Glomerular endothelial cell (primary cell): ENCODE measurements around the gene RTP3. TPM values are rescaled to one million over a fixed set of nuclear protein-coding genes. Genes with fewer than 3 reads are reported as not detected.
"Not testable (repeated sequence)": the region's sequence is repeated elsewhere in the genome, so short reads cannot be mapped to it uniquely, and the experiment has no call there.

Source experiments
- DNase-seq: peaks from one replicate; pipeline ENCODE4 v3.0.0-alpha.2; 2011; ENCODE audit warnings: low read depth, low spot score; ENCODE audit errors: extremely low read depth
- total RNA-seq: library from RNA; depleted of rRNA; stranded (reverse); fragments of >200 nt; gene quantifications from 2 replicates; pipeline ENCODE4 v1.2.3, GENCODE V29; 2015

Gene RTP3
- total RNA-seq, 1 donor from 2014 or later = not detected

DNA sequence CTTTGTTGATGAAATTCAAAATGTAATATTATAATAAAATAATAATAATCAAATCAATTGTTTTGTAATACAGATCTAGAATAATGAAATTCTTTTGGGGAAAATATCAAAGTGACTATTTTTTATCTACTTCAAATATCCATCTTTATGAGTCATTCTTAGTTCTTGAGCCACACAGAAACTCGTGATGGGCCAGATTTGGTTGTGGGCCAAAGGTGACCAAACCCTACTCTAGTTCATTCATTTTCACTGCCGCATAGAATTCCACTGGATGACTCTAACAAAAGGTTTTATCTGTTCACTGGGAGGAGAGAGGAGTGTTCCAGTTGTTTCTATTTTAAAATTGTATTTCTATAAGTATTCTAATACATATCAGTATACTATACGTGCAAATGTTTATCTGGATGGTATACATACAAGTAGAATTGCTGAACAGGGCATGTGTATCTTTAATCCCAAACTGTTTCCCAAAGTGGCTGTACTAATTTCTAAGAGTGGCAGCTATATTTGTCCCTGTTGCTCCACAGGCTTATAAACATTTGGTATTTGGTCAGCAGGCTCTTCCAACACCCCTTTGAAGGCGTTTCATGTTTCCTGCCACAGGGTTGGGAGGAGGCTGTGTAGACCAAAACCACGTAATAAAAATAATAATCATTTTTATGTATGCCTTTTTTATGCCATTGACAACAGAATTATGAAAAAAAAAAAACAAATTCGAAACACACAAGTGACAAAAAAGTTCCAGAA, 7.3 kb upstream of the RTP3 start:
- DNase-seq = no peak

GRCh38 chr3:46491089-46492070, 6.4 kb upstream of the RTP3 start:
- no peak for DNase-seq

DNA sequence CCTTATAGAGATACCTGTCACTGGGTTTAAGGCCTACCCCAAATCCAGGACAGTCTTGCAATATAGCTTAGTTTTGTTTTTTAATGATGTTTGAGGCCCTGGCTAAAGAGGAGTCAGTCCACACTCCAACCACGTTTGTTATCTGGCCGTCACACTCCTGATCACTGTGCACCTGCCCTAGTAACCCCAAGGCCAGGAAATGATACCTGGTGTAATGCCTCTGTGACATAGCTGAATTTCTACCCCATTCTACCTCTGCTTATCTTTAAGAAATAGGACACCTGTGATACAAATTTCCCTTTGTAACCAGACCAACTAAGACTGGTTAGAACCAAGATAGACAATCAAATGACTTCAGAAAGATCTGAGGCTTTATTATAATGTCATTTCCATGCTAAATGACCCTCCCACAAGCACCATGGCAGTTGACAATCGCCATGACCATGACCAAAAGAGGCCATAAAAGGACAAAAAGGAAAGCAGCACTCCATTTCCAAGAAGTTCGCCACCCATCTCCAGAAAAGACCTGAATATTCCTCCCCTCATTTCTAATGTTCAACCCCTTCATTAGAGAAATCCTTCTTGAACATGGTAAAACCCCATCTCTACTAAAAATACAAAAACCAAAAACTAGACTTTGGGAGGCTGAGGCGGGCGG, 4.8 kb upstream of the RTP3 start:
- no peak for DNase-seq

DNA sequence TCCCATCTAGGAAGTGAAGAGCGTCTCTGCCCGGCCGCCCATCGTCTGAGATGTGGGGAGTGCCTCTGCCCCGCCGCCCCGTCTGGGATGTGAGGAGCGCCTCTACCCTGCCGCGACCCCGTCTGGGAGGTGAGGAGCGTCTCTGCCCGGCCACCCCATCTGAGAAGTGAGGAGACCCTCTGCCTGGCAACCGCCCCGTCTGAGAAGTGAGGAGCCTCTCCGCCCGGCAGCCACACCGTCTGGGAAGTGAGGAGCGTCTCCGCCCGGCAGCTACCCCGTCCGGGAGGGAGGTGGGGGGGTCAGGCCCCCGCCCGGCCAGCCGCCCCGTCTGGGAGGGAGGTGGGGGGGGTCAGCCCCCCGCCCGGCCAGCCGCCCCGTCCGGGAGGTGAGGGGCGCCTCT, 3.3 kb upstream of the RTP3 start:
- DNase-seq = not testable (repeated sequence)

DNA sequence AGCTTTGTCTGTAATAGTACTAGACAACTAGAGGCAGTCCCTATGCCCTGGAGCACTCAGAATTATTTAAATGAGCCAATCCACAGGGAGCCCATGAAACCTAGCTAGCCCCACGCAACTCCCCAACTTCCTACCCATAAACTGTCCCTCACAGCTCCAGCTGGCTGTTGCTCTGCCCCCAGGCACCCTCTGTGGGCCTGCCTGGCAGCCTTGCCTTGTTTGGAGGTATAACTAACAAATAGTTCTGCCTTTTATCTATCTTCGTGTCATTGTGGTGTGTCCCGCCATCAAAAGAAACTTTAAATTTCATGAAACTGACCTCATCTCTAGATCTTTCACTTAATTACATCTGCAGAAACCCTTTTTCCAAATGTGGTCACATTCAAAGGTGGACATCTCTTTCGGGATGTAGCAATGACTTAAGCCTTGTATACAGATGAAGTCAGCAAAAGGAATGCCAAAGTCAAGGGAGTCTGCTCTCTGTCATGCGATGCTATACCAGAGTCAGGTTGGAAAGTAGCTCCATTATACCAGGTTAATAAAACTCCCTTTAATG, 1.8 kb upstream of the RTP3 start:
- DNase-seq = no peak

- no peak for DNase-seq
Measured at GRCh38 chr3:46496746-46497555, 825 bp upstream of the RTP3 start.

DNA sequence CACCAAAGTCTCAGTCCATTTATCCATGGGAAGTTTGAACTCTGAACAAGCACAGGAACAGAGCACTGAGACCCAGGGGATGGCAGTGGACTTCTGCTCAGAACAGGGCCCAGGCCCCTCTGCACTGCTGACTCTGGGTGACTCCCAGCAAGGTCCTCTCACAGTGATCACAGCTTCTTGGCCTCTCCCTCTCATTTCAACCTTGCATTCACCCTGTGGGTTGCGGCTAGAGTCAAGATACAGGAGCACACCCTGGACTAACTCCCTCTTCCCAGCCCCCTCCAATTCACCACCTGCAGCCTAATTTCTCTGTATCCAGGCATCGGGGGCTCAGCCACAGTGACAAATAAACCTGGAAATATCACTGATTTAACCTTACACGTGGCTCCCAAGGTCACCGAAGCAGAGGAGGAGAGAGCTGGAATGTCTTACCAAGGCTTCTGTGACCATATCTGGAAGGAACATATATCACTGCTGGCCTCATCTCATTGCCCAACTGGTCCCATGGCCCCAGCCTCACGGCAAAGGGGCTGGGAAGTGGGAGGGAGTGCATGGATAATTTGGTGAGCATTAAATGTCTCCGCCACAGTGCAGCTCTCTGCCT, 1.2 kb downstream of the RTP3 start:
- DNase-seq = no peak

GRCh38 chr3:46500656-46501635, 3.2 kb downstream of the RTP3 start:
- no peak for DNase-seq

DNA sequence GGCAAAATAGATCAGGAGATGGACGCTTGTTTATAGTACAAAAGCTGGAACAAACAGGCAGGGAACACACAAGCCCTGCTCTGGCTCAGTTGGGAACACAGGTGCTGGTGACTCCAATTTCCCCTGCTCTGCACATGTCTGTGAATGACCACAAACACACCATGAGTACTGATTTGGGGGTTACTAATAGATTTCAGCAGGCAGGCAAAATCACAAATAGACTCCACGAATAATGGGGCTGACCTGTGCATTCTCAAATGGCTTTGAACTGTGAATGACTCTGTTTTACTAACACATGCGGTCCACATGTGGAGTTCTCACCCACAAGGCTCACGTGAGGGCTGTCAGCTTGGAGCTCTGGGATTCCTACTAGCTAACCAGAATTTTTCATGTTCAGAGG, 3.9 kb downstream of the RTP3 start:
- DNase-seq = no peak

- no peak for DNase-seq
Measured at GRCh38 chr3:46503200-46503874, 5.6 kb downstream of the RTP3 start.

- DNase-seq = no peak
Measured at GRCh38 chr3:46504789-46505188, 7.0 kb downstream of the RTP3 start.

GRCh38 chr3:46505953-46506352, 8.2 kb downstream of the RTP3 start:
- DNase-seq = no peak

- no peak for DNase-seq
Measured at GRCh38 chr3:46506526-46506925, 8.8 kb downstream of the RTP3 start.

DNA sequence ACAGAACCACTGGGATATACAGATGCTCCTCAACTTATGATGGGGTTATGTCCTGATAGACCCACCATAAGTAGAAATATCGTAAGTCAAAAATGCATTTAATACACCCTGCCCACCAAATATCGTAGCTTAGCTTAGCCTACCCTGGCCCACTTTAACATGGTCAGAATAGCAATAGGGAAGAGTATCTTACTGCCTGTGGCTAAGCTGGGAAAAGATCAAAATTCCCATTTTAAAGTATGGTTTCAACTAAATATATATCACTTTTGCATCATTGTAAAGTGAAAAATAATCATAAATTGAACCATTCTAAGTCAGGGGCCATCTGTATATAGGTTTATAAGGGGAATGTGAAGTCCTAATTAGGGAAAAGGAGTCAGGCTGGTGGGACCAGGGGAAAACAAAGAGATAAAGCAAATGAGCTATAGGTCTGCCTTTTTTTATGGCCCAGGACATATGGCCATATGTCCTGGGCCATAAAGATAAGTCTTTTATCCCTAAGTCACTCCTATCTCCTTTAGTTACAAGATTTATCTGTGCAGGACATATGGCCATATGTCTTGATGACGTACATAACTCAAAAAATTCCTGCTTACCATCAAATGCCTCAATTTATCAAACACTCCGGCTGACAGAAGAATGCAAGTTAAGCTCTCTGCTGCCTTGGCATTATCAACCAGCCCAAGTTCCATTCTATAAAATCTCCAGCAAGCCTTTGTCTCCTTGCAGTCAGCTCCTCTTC, 11.2 kb downstream of the RTP3 start:
- no peak for DNase-seq

DNA sequence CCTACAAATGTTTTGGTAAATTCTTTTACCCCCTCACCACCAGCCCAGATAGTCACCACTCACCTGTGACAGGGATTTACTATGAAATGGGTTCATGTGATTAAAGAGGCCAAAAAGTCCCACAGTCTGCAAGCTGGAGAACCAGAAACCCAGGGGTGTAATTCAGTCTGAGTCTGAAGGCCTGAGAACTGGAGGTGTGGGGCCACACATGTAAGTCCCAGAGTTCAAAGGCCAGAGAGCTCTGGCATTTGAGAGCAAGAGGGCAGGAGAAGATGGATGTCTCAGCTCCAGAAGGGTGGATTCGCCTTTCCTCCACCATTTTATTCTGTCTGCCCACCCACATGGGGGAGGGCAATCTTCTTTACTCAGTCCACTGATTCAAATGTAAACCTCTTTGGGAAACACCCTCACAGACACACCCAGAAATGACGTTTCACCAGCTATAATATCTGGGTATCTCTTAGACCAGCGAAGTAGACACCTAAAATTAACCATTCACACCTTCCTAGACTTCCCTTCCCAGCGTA, 11.9 kb downstream of the RTP3 start:
- DNase-seq = no peak

- DNase-seq = no peak
Measured at GRCh38 chr3:46512191-46512749, 14.5 kb downstream of the RTP3 start.

GRCh38 chr3:46516521-46516920, 18.7 kb downstream of the RTP3 start:
- DNase-seq = no peak
